ENCODE data around the gene SETDB1. TPM values are rescaled to one million over a fixed set of nuclear protein-coding genes. Genes with fewer than 3 reads are reported as not detected.
A peak's percentile ranks its signal among the peaks of the same experiment; 100 is the strongest.

The SETDB1 gene
- total and polyA plus RNA-seq, 2 experiments from 2014 or later, result 12.9 to 33.7 TPM

DNA sequence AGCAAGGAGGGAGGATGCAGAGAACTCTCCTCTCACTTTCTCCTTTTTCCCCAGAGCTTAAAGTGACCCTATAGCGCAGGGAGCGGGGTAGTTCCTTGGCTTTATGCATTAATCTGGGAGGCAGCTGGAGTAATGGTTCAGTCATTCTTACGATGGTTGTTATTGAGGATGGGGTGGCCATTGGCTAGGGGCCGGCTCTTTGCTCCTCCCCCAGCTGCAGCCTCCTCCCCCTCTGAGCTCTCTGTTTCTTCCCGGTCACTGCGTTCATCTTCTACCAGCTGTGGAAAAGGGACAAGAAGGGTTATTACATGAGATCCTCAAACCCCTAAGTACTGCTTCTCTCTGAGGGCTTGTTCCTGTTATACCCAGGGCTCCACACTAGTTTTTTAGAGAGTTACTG is 39.8 kb downstream of the SETDB1 start:
- H3K4me2 ChIP-seq, result no peak overlapping the region
- H3K79me2 ChIP-seq, result peaks cover 49% of the 10 kb centered on the region
- peaks cover 24% of the 10 kb centered on the region for H3K4me1 ChIP-seq (ENCODE audit: insufficient read depth)
- no peak overlapping the region for H2AFZ ChIP-seq
- H4K20me1 ChIP-seq (ENCODE audit: insufficient read depth, poor library complexity, severe bottlenecking), result peaks cover 34% of the 10 kb centered on the region
- H3K9me3 ChIP-seq (ENCODE audit: low read depth), result no peaks in the 10 kb centered on the region
- peaks cover 3% of the 10 kb centered on the region for H3K36me3 ChIP-seq (replicated peaks; ENCODE audit: insufficient read depth, low read depth)
- 80% methylated on average over 6 of the region's 6 CpGs for WGBS (ENCODE audit: low lambda C conversion rate, missing lambda C conversion rate)
- H3K27me3 ChIP-seq, result no peaks in the 10 kb centered on the region
- no peak overlapping the region for H3K27ac ChIP-seq
- TF ChIP-seq, protein P1, sequence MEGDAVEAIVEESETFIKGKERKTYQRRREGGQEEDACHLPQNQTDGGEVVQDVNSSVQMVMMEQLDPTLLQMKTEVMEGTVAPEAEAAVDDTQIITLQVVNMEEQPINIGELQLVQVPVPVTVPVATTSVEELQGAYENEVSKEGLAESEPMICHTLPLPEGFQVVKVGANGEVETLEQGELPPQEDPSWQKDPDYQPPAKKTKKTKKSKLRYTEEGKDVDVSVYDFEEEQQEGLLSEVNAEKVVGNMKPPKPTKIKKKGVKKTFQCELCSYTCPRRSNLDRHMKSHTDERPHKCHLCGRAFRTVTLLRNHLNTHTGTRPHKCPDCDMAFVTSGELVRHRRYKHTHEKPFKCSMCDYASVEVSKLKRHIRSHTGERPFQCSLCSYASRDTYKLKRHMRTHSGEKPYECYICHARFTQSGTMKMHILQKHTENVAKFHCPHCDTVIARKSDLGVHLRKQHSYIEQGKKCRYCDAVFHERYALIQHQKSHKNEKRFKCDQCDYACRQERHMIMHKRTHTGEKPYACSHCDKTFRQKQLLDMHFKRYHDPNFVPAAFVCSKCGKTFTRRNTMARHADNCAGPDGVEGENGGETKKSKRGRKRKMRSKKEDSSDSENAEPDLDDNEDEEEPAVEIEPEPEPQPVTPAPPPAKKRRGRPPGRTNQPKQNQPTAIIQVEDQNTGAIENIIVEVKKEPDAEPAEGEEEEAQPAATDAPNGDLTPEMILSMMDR (IDR thresholded peaks at IDR 0.05; ENCODE audit: poor library complexity), result no peak
- H3K9me2 ChIP-seq (replicated peaks; ENCODE audit: insufficient read depth), result no peaks in the 10 kb centered on the region
- DNase-seq (ENCODE audit: low spot score), result no peak
- H3K4me3 ChIP-seq, result no peak overlapping the region

DNA sequence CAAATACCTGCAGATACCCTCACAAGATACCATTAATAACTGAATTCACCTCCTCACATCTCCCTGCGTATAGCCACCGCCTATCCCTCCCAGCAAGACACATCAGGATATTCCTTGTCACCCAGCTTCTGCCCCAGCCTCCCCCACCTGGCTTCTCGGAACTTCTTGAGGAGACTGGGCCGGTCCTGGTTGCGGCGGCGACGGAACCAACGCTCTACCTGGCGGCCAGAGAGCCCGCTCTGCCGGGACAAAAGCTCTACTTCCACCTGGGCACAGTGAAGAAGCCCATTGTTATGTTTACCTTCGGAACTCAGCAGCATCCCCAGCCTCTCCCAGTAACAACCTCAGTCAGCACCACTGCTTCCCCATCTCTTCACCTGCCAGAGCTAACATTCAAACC is 41.8 kb downstream of the SETDB1 start:
- no peak for DNase-seq (ENCODE audit: low spot score)
- Histone ChIP-seq H3K9me3 (ENCODE audit: low read depth) (no peaks in the 10 kb centered on the region), H3K27me3 (no peaks in the 10 kb centered on the region), H3K4me3 (no peak overlapping the region), H3K79me2 (peaks cover 66% of the 10 kb centered on the region), H3K4me1 (ENCODE audit: insufficient read depth) (peaks cover 28% of the 10 kb centered on the region), H3K36me3 (replicated peaks; ENCODE audit: insufficient read depth, low read depth) (peaks cover under 1% of the 10 kb centered on the region), H3K4me2 (no peak overlapping the region), H3K27ac (no peak overlapping the region), H4K20me1 (ENCODE audit: insufficient read depth, poor library complexity, severe bottlenecking) (peaks cover 35% of the 10 kb centered on the region), H3K9me2 (replicated peaks; ENCODE audit: insufficient read depth) (no peaks in the 10 kb centered on the region), H2AFZ (no peak overlapping the region)
- 97% methylated on average over 13 of the region's 13 CpGs for WGBS (ENCODE audit: low lambda C conversion rate, missing lambda C conversion rate)
- TF ChIP-seq EZH2phosphoT487 (IDR thresholded peaks at IDR 0.05; ENCODE audit: low read depth, severe bottlenecking, unreplicated experiment), result no peak
- no peak for TF ChIP-seq EZH2 (IDR thresholded peaks at IDR 0.05; ENCODE audit: borderline replicate concordance)
- TF ChIP-seq, protein P1 (IDR thresholded peaks at IDR 0.05; ENCODE audit: poor library complexity), result no peak

DNA sequence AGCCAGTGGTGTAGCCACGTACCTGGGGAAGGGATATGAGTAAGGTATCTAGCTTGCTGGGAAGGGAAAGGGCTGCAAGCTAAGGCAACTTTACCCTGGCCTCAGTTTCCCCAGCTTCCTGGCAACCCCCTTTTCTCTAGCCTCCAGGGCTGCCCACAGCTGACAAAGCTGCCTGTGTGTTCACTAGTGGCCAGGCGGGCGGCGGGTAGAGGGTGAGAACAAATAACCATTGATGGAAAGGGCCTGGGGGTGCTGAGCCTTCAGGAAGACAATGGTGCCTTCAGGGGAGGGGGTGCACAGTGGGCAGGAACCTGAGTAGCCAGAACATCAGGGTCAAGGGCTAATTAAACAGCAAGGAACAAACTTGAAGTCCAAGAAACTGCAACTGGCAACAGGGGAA is 42.3 kb downstream of the SETDB1 start:
- no peak for DNase-seq (ENCODE audit: low spot score)
- Histone ChIP-seq H3K36me3 (replicated peaks; ENCODE audit: insufficient read depth, low read depth) (no peaks in the 10 kb centered on the region), H3K79me2 (peaks cover 71% of the 10 kb centered on the region), H3K9me2 (replicated peaks; ENCODE audit: insufficient read depth) (no peaks in the 10 kb centered on the region), H3K4me2 (no peak overlapping the region), H2AFZ (no peak overlapping the region), H3K9me3 (ENCODE audit: low read depth) (no peaks in the 10 kb centered on the region), H3K27ac (no peak overlapping the region), H4K20me1 (ENCODE audit: insufficient read depth, poor library complexity, severe bottlenecking) (peaks cover 38% of the 10 kb centered on the region), H3K4me3 (no peak overlapping the region), H3K27me3 (no peaks in the 10 kb centered on the region), H3K4me1 (ENCODE audit: insufficient read depth) (peaks cover 30% of the 10 kb centered on the region)
- TF ChIP-seq EZH2phosphoT487 (IDR thresholded peaks at IDR 0.05; ENCODE audit: low read depth, severe bottlenecking, unreplicated experiment) (no peak), EZH2 (IDR thresholded peaks at IDR 0.05; ENCODE audit: borderline replicate concordance) (no peak)
- TF ChIP-seq, protein P1 (IDR thresholded peaks at IDR 0.05; ENCODE audit: poor library complexity), result no peak
- WGBS (ENCODE audit: low lambda C conversion rate, missing lambda C conversion rate), result over 99% methylated on average over 4 of the region's 4 CpGs

DNA sequence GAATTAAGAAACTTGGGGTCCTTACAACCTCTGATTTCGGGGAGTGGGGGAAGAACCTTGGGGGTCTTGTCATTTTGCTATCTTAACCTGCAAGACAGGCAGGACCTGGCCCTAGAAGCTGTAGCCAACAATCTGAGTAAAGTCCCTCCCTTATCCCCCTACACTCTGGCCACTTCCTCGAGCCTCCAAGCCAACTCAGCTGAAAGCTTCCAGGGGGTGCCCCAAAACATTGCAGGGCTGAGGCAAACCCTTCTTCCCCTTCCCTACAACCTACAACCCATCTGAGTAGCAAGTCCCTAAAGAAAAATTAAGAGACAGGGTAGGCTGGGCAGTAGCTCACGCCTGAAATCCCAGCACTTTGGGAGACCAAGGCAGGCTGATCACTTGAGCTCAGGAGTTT is 43.5 kb downstream of the SETDB1 start:
- WGBS (ENCODE audit: low lambda C conversion rate, missing lambda C conversion rate), result 88% methylated on average over 3 of the region's 3 CpGs
- Histone ChIP-seq H3K27me3 (no peaks in the 10 kb centered on the region), H3K27ac (peak overlapping the region; percentile 94), H3K79me2 (peaks cover 78% of the 10 kb centered on the region), H3K4me2 (peak overlapping the region; percentile 98), H3K9me2 (replicated peaks; ENCODE audit: insufficient read depth) (no peaks in the 10 kb centered on the region), H3K4me1 (ENCODE audit: insufficient read depth) (peaks cover 30% of the 10 kb centered on the region), H2AFZ (no peak overlapping the region), H3K9me3 (ENCODE audit: low read depth) (no peaks in the 10 kb centered on the region), H3K4me3 (no peak overlapping the region), H3K36me3 (replicated peaks; ENCODE audit: insufficient read depth, low read depth) (no peaks in the 10 kb centered on the region), H4K20me1 (ENCODE audit: insufficient read depth, poor library complexity, severe bottlenecking) (peaks cover 38% of the 10 kb centered on the region)
- TF ChIP-seq EZH2 (IDR thresholded peaks at IDR 0.05; ENCODE audit: borderline replicate concordance), result no peak
- TF ChIP-seq, protein P1 (IDR thresholded peaks at IDR 0.05; ENCODE audit: poor library complexity), result no peak
- DNase-seq (ENCODE audit: low spot score), result no peak
